Esophagus muscularis mucosa (tissue), 3 donors: Measurements from ENCODE around the gene PLOD3.

Experiments
- CTCF ChIP-seq, 3 experiments: fragments of 200-600 bp in 2 of 3; fragments of 450-650 bp in 1 of 3; sonication (generic) in 2 of 3; IDR thresholded peaks; one replicate each; pipeline ENCODE4 v1.5.1; 2017 to 2019; ENCODE audit warnings: antibody characterized with exemption in 3 of 3, mild to moderate bottlenecking in 2 of 3, moderate library complexity in 1 of 3
- EP300 ChIP-seq: sonication (generic); formaldehyde crosslinking; IDR thresholded peaks from one replicate; pipeline ENCODE4 v1.6.1; 2017; ENCODE audit warnings: antibody characterized with exemption

- TF ChIP-seq EP300 = no peak
- no peak for TF ChIP-seq CTCF (IDR thresholded peaks at IDR 0.05)
Measured at GRCh38 chr7:101160910-101161309, 56.5 kb downstream of the PLOD3 start.
